ENCODE measurements around the gene ADAT2.

The ADAT2 gene

DNA sequence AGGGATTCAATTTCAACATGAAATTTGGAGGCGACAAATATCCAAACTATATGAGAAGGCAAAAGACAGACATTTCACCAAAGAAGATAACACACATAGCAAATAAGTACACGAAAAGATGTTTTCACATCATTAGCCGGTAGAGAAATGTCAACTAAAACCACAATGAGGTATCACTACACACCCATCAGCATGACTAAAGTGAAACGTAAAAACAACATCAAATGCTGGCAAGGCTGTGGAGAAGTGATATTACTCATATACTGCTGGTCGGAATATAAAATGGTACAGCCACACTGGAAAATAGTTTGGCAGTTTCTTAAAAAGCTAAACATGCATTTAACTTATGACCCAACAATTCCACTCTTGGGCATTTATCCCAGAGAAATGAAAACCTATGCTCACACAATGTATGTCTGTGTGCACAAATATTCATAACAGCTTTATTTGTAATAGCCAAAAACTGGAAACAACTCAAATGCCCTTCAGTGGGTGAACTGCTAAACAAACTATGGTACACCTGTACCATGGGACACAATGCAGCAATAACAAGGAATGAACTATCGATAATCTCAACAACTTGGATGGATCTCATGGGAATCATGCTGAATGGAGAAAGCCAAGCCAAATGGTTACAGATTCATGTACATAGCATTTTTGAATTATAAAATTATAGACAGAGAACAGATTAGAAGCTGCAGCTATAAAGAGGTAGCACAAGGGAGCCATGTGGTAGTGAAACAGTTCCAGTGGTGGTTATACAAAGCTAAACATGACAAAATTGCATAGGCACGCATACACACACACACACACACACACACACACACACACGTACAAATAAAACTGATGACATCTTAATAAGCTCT lies 8.6 kb downstream of the ADAT2 start:
- DNase-seq (ENCODE audit: low read depth in 2 of 2): no peak

DNA sequence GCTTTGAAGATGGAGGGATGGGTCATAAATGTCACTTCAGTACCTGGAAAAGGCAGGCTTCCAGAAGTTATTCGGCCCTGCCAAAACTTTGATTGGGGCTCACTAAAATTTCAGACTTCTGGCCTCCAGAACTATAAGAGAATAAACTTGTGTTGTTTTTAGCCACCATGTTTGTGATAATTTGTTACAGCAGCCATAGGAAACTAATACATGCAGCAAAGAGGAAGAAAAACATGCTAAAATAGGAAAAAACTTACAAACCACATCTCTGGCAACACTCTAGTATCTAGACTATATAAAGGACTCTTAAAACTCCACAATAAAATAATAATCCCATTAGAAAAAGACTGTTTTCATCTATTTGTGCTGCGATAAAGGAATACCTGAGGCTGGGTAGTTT lies 9.5 kb downstream of the ADAT2 start:
- no peak for DNase-seq (ENCODE audit: low read depth in 2 of 2)

DNA sequence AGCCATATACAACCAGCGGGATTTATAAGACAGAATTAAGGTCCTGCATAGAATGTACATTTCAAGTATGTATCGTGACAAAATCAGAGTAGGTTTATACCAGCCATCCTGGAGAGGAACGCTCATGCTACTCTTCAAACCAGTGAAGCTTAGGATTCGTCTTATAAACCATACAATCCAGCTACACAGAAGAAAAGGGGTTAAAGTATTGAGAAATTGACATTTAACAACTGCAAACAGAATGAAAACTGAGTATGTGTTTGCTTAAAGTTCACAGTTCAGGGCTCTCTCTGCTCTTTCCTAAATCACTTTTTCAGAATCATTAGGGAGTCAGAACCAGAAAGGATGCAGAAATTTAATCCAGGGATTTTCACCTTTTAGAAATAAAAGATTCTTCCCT lies 17.9 kb downstream of the ADAT2 start:
- no peak for DNase-seq (ENCODE audit: low read depth in 2 of 2)

DNA sequence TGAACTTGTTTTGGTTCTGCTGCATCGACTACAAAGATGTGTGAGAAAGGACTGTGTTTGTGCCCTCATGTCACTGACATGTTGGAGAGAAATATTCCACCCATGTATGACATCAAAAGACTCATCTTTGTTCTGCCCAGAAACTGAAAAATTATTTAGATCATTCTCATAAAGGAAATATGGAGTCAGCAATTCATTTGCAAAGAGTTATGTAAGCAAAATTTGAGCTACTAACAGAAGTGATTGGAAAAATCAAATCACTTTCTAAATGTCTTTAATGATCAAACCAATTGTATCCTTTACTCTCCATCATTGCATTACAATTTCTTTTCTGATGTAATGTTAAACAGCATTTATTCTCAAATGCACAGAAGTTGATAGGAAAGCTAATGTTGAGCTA lies 19.3 kb downstream of the ADAT2 start:
- DNase-seq (ENCODE audit: low read depth in 2 of 2): no peak

DNA sequence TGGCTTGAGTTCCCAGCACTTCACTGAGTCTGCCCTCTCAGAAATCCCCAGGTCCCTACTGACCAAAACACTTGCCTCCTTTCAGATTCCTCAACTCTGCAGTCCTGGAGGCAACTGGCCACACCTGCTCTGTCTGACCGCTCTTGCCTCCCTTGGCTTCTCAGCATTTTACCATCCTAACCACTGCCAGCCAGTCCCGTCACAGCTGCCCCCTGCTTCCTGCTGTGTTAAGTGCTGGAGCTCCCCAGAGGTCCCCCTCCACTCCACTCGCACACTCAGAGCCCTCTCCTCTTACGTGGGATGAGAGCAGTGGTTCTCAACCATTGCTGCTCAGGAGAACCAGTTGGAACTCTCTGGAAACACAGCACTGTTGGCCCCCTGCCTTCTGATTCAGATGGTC lies 20.5 kb downstream of the ADAT2 start:
- no peak for DNase-seq (ENCODE audit: low read depth in 2 of 2)

DNA sequence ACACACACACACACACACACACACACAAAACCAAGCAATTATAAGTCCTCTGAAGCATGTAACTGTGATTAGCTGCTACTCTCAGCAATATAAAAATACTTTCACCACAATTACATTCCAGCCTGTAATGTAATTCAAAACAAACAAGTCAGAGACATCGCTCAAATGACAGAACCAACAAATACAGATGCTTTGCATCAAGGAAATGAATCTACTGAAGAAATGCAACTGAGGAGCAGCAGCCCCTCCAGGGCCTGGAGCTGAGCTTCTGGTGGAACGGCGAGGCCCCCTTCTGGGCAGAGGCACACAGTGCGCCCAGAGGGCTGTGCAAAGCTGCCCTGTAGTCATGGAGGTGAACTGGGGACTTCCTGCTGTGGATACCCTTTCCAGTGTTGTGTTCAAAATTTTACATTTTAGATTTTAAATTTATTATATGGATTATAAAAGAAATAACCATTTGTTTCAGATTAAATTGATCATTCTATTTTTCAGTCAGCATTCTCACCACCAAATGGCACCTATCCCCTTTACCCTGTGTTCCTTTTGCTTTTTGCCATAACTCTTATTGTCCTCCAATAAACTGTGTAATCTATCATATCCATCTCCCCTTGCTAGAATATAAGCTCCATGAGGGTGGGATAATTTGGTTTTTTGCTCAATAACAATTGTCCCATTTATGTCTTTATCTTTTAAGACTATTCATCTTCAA lies 23.2 kb downstream of the ADAT2 start:
- DNase-seq (ENCODE audit: low read depth in 2 of 2): peak; percentile 83

DNA sequence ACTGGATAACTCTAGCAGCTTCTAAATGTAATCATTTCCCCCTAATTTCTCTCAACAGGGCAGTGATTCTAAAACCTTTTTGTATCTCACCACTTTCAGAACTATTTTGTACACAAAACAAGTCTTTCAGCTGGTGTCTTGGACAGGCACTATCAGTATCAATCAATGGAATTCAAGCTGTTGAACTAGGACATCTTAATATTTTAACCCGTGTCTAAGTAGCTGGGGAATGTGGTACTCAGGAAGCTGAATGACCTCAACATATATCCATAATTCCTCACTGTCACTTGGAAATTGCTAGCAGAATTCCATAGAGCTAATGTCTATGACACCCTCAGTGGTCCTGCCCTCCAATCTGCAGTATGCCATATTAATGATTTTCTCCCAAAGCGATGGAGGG lies 24.5 kb downstream of the ADAT2 start:
- no peak for DNase-seq (ENCODE audit: low read depth in 2 of 2)

DNA sequence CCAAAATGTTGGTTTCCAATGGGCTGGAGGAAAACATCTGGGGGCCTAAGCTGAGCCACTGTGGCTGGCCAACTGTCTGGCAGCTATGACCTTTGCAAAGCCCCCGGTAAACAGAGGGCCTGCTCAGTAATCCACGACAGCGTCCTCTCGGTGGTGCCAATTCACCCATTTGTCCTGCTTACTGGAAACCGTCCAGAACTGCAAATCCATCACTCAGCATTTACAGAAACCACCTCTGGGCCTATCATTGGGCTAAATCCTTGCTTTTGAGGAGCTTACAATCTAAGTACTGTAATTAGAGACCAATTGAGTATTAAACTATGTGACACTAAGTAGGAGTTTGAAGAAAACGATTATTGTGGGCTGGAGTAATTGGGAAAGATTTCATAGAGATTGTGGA lies 31.0 kb downstream of the ADAT2 start:
- no peak for DNase-seq (ENCODE audit: low read depth in 2 of 2)

DNA sequence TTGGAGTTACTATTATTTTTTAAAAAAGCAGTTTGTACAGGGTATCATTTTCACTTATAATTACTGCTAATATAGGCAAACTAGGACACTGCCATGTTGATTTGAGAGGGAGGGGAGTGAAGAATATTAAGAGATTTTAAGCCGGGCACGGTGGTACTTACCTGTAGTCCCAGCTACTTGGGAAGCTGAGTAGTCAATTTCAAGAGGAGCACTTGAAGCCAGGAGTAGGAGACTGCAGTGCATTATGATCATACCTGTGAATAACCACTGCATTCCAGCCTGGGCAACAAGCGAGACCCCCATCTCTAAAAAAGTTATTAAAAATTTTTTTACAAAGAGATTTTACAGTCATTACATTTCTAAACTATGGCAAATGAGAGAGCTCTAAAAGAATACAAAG lies 35.7 kb downstream of the ADAT2 start:
- DNase-seq (ENCODE audit: low read depth in 2 of 2): no peak

DNA sequence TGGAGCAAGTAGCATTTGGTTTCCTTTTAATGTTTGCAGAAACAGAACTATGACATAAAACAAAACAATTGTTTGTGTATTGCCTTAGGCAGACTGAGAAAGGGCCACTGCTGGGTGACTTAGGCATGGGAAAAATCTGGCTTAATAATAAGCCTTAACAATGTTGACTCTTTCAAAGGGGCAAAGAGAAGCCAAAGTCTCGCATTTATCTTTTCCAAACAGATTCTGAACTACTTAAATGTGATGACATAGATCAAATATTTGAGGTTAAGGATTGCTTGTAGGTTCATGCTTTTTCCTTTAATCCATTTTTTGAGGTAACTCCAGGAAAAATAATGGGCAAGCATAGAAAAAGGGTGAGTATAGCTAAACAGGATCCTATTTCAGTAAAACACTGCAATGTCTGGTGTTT lies 39.6 kb downstream of the ADAT2 start:
- DNase-seq (ENCODE audit: low read depth in 2 of 2): peak in 1 of 2 experiments; percentile 27

DNA sequence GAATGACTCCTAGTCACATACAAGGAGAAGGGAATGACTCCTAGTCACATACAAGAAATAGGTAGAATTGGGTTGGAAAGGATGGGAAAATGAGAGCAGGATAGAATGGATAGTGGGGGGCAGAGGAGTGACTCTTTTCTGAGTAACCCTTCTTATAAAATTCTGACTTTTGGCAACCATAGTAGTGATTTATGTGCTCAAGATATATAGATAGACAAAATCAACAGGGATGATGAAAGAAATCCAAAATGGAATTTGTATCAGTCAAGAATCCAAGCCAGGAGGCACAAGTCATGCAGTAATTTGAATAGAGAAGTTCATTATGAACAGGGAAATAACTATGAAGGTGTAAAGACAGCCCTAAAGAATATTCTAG lies 41.7 kb downstream of the ADAT2 start:
- no peak for DNase-seq (ENCODE audit: low read depth in 2 of 2)

DNA sequence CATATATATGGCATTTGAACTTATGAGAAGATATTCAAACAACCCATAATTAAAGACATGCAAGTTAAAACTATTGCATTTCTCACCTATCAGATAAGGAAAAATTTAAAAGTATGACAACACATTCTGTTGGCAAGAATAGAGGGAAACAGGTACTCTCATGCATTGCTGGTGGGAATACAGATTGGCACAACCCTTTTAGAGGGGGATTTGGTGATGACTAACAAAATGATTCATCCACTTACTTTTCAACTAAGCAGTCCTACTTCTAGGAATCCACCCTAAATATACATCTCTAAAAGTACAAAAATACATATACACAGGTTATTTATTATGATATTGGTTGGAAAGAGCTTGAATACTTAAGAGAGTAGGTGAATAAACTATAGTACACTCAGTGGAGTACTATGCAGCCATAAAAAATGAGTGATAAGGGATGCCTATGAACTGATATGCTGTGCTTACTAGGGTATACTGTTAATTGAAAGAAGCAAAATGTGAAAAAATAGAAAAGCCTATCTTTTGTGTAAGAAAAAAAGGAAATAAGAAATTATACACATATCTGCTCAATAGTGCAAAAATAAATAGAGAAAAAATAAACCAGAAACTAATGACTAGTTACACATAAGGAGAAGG lies 42.2 kb downstream of the ADAT2 start:
- DNase-seq (ENCODE audit: low read depth in 2 of 2): no peak

DNA sequence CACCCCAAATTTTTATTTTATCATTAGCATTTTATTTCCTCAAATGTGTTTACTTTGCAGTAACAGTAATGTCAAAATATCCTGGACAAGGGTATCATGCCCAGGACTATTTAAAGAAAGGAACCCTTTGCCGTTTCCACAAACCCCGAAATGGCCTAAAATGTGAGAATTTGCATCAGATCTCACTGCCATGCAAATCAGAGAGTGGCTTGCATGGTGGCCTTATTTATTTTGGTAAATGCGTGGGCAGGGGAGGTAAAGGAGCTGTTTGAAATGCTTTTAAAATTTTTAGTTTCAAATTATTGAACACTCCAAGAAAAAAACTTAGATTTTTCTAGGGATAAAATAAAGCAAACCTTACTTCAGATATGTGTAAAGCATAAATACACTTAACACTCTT lies 43.8 kb downstream of the ADAT2 start:
- no peak for DNase-seq (ENCODE audit: low read depth in 2 of 2)

DNA sequence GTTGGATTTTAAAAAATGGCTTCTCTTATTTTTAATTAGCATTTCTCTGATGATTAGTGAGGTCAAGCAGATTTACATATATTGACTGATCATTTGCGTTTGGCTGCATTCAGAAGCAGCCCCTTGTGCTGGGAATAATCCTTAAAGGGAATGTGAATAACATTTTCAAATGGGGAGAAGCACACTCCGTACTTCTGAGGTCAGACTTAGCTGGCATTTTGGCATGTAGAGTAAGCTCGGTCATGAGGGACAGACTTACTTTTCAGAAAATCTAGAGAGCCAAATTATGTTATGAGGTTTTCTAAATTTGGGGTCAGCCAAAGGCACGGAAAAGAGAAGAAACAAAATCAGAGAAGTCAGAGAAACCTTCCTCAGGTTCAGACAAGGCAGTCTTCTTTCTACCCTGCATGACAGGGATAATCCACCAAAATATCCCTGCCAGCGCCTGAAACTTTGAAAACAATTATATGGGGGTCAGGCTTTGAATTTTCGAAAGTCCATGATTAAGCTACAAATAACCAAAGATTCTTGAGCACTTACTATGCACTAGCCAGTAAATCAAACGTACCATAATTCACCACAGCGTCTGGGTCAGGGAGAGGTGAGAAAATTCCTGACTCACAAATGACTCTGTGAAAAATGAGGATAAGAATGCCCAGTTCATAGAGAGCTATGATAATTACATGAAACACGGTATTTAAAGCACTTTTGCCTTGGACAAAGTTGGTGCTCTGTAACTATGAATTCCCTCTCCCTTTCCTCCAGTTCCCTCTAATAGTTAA lies 44.9 kb downstream of the ADAT2 start:
- peak in 1 of 2 experiments; percentile 36 for DNase-seq (ENCODE audit: low read depth in 2 of 2)

DNA sequence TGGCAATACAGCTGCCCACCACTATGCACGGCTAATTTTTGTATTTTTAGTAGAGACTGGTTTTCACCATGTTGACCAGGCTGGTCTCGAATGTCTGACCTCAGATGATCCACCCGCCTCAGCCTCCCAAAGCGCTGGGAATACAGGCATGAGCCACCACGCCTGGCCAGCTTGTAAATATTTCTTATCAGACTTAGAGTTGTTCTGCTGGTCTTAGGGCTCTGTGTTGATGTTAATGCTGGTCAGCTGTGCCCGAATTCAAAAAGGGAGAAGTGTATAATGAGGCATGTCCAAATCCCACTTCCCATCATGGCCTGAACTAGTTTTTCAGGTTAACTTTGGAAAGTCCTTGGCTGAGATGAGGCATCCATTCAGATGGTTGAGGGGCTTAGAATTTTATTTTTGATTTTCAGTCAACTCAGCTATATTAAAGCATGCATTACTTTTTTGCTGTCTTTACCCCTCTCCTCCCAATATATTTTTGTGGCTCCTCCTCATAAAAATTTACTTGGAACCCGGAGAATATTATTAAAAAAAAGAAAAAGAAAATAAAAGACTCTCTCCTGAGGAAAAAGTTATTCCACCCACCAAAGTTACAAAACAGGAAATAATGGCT lies 47.7 kb downstream of the ADAT2 start:
- no peak for DNase-seq (ENCODE audit: low read depth in 2 of 2)

DNA sequence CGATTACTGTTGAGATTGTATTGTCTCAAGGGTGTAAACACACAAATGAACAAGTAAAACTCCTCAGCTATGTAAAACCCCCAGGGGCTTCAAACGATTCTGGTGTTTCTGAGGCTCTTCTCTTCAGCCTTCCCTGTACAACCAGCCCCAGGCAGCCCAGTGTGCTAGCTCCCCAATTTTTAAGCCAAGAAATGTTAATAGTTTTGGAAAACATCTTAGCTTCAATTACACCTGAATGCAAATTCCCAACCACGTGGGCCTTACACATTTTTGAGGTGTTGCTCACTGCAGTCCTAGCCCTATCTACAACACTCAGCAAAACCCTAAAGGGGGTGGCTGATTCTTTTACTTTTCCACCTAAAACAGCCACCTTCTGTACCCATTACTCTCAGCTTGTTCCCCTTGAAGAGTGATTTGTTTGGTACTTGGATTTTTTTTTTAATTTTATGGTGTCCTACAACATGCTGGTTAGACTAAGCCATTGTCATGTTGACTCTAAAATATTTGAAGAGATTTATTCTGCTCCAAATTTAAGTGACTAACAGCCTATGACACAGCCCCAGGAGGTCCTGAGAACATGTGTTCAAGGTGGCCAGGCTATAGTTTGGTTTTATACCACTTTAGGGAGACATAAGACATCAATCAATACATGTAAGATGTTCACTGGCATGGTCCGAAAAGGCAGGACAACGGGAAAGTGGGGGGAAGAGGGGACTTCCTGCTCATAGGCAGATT lies 48.7 kb downstream of the ADAT2 start:
- no peak for DNase-seq (ENCODE audit: low read depth in 2 of 2)

DNA sequence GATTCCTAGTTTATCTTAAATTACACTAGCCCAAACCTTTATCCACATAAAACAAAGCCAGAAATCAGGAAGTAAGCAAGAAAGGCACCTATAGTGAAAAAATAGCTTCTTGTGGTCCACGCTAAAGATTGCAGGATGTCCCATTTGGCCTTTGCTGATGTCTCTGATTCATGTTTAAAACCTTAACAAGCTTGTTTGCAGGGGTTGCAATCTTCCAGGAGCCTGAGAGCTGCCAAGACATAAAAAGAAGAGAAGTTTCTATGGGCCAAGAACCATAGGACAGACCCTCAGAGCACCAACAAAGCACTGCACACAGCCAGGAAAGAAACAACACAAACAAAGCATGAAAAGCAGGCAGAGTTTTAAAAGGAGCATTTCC lies 49.4 kb downstream of the ADAT2 start:
- no peak for DNase-seq (ENCODE audit: low read depth in 2 of 2)

DNA sequence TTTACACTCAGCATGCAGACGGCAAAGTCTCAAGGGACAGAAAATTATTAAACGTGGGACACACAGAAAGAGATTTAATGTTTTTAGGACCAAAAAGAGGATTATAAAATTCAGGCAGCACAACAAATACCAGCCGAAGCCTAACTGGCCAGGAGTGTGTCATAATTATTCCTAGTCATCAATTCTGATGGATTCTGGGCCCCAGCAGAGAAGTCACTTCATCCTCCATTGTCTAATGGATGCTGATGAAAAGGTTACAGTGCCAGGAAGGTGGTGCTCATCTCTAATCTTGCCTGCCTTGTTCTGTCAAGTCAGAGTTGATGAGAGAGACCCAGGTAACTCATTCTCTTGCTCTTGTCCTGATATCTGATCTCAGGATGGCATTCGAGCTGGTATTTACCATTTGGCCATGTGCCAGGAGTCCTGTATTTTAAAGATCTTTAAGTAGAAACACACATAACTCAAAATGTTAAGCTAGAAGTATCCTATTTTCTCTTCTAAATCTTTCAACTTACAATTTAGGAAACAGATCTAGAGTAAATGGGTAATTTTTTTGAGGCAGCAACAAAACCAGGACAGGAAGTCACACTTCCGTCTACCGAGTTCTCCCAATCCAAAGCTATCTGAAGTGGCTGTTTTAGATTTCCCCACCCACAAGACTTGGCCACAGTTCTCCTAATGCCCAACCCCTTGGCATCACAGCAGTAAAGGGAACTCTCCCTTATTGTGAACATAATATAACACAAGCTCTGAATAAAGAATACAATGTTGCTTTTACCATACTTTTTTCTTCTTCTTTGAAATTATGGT lies 50.0 kb downstream of the ADAT2 start:
- DNase-seq (ENCODE audit: low read depth in 2 of 2): no peak

DNA sequence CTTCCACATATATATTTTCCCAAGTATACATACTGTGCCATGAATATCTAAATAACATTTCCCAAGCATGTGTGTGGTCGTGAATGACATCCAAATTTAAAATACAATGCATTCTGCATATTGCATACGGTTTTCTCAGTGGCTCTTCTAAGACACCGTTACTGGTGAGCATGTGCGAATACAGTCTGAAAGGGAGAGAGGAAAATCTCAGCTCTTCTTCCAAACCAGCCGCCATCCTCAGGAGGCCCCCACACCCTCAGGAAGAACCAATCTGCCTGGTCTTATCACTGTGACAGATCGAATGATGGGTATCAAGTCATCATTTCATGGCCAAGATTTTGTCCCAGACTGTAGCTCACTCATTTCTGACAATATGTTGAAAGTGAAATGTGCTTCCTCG lies 50.7 kb downstream of the ADAT2 start:
- no peak for DNase-seq (ENCODE audit: low read depth in 2 of 2)

DNA sequence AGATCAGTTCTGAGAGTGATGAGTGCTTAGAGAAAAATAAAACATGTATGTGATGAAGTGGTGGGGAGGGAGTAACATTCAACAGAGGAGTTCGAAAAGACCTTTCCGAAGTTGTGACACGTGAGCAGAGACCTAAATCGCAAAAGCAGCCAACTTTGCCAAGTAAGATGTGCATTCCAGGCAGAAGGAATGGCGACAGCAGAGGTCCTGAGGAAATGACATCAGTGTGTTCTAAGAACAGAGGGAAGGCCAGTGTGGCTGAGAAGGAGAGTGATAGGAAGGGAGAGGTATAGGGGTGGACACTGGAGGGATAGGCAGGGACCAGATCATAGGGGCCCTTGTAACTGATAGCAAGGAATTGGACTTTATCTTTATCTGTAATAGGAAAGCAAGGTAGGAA lies 51.3 kb downstream of the ADAT2 start:
- no peak for DNase-seq (ENCODE audit: low read depth in 2 of 2)
